LNCAP (cell line): ENCODE results near the gene DDX21.

Experiments used
- CTCF ChIP-seq: fragments of 450-650 bp; IDR thresholded peaks from 2 replicates; pipeline ENCODE4 v1.5.1; 2017; ENCODE audit warnings: mild to moderate bottlenecking

The DDX21 gene

GRCh38 chr10:68955355-68955831 lies 577 bp upstream of the DDX21 start:
- TF ChIP-seq CTCF: no peak

GRCh38 chr10:68957284-68957615 lies 1.3 kb downstream of the DDX21 start:
- no peak for TF ChIP-seq CTCF

- no peak for TF ChIP-seq CTCF
These were observed 1.7 kb downstream of the DDX21 start for GRCh38 chr10:68957654-68958053.

- no peak for TF ChIP-seq CTCF
These were observed 3.9 kb downstream of the DDX21 start for GRCh38 chr10:68959695-68960527.

- TF ChIP-seq CTCF: no peak
These were observed 7.2 kb downstream of the DDX21 start for GRCh38 chr10:68963151-68963550.

GRCh38 chr10:68973975-68974374 lies 18.0 kb downstream of the DDX21 start:
- TF ChIP-seq CTCF: no peak

GRCh38 chr10:68981074-68981473 lies 25.1 kb downstream of the DDX21 start:
- peak; percentile 43 for TF ChIP-seq CTCF

- no peak for TF ChIP-seq CTCF
These were observed 26.4 kb downstream of the DDX21 start for GRCh38 chr10:68982389-68982788.
